Suprapubic skin (tissue), 4 donors: ENCODE measurements around the gene KCNK1. TPM values are rescaled to one million over a fixed set of nuclear protein-coding genes. Genes with fewer than 3 reads are reported as not detected.

Experiments
- DNase-seq, 2 donors: peaks; one replicate each; pipeline ENCODE4 v3.0.0-alpha.2; 2019; ENCODE audit warnings: low spot score in 2 of 2
- H3K27ac ChIP-seq: fragments of 200-600 bp; sonication (generic); one replicate; pipeline ENCODE4 v1.5.1; 2019
- H3K27me3 ChIP-seq: fragments of 200-600 bp; sonication (generic); one replicate; pipeline ENCODE4 v1.5.1; 2019
- H3K36me3 ChIP-seq: fragments of 200-600 bp; sonication (generic); one replicate; pipeline ENCODE4 v1.5.1; 2019
- H3K4me1 ChIP-seq: fragments of 200-600 bp; sonication (generic); one replicate; pipeline ENCODE4 v1.5.1; 2019
- H3K4me3 ChIP-seq: fragments of 200-600 bp; sonication (generic); one replicate; pipeline ENCODE4 v1.5.1; 2019; ENCODE audit warnings: mild to moderate bottlenecking
- H3K9me3 ChIP-seq: fragments of 200-600 bp; sonication (generic); one replicate; pipeline ENCODE4 v1.5.1; 2019
- CTCF ChIP-seq, 2 donors: fragments of 200-600 bp in 1 of 2; fragments of 450-650 bp in 1 of 2; sonication (generic) in 1 of 2; IDR thresholded peaks; one replicate each; pipeline ENCODE4 v1.5.1; 2016 to 2019; ENCODE audit warnings: antibody characterized with exemption in 2 of 2, mild to moderate bottlenecking in 1 of 2, moderate library complexity in 1 of 2
- EP300 ChIP-seq: sonication (generic); formaldehyde crosslinking; IDR thresholded peaks from one replicate; pipeline ENCODE4 v1.6.1; 2017; ENCODE audit warnings: antibody characterized with exemption
- POLR2A ChIP-seq, 2 donors: fragments of 450-650 bp; IDR thresholded peaks; one replicate each; pipeline ENCODE4 v1.6.1; 2017; ENCODE audit warnings: antibody characterized with exemption in 2 of 2, mild to moderate bottlenecking in 2 of 2, moderate library complexity in 2 of 2
- POLR2AphosphoS5 ChIP-seq, 3 donors: sonication (generic); formaldehyde crosslinking; IDR thresholded peaks; one replicate each; pipeline ENCODE4 v1.6.1; 2017; ENCODE audit warnings: antibody characterized with exemption in 3 of 3
- WGBS: methylation state at CpG from one replicate; pipeline ENCODE4 v1.1.5; 2018; 5-methylcytosine and 5-hydroxymethylcytosine counted together
- total RNA-seq, 4 donors: library from RNA; depleted of rRNA; stranded (reverse); fragments of >200 nt; gene quantifications; one replicate each; pipeline ENCODE4 v1.1.0, GENCODE V29; 2016

Gene KCNK1
- total RNA-seq, 4 donors from 2014 or later: 7.5 to 18.7 (median 11.9) TPM

- WGBS: 91% methylated on average over 5 of the region's 5 CpGs
- no peak for DNase-seq
- no peak for TF ChIP-seq POLR2AphosphoS5 (IDR thresholded peaks at IDR 0.05)
- TF ChIP-seq POLR2A (IDR thresholded peaks at IDR 0.05): no peak
- no peak for TF ChIP-seq CTCF (IDR thresholded peaks at IDR 0.05)
- no peak for TF ChIP-seq EP300
- H3K27me3 ChIP-seq: no peaks in the 10 kb centered on the region
- H3K36me3 ChIP-seq: no peaks in the 10 kb centered on the region
- no peak overlapping the region for H3K4me3 ChIP-seq
- H3K27ac ChIP-seq: no peak overlapping the region
- H3K9me3 ChIP-seq: no peaks in the 10 kb centered on the region
- H3K4me1 ChIP-seq: peaks cover 6% of the 10 kb centered on the region
Measured at GRCh38 chr1:233651061-233651460, 37.2 kb downstream of the KCNK1 start.

GRCh38 chr1:233651563-233652233 is 37.8 kb downstream of the KCNK1 start:
- H3K27ac ChIP-seq: no peak overlapping the region
- TF ChIP-seq POLR2A (IDR thresholded peaks at IDR 0.05): no peak
- no peak for TF ChIP-seq EP300
- no peak for TF ChIP-seq CTCF (IDR thresholded peaks at IDR 0.05)
- no peak for TF ChIP-seq POLR2AphosphoS5 (IDR thresholded peaks at IDR 0.05)
- no peaks in the 10 kb centered on the region for H3K9me3 ChIP-seq
- H3K27me3 ChIP-seq: no peaks in the 10 kb centered on the region
- H3K4me3 ChIP-seq: no peak overlapping the region
- DNase-seq: no peak
- 67% methylated on average over 5 of the region's 5 CpGs for WGBS
- H3K4me1 ChIP-seq: peaks cover 6% of the 10 kb centered on the region
- no peaks in the 10 kb centered on the region for H3K36me3 ChIP-seq

GRCh38 chr1:233652526-233652925 is 38.6 kb downstream of the KCNK1 start:
- WGBS: 98% methylated on average over 2 of the region's 2 CpGs
- DNase-seq: no peak

GRCh38 chr1:233654658-233655280 is 40.9 kb downstream of the KCNK1 start:
- H3K4me3 ChIP-seq: no peak overlapping the region
- no peaks in the 10 kb centered on the region for H3K36me3 ChIP-seq
- DNase-seq: no peak
- no peak for TF ChIP-seq POLR2A (IDR thresholded peaks at IDR 0.05)
- no peak for TF ChIP-seq POLR2AphosphoS5 (IDR thresholded peaks at IDR 0.05)
- TF ChIP-seq EP300: no peak
- peaks cover 2% of the 10 kb centered on the region for H3K4me1 ChIP-seq
- H3K27ac ChIP-seq: peak overlapping the region; percentile 23
- no peaks in the 10 kb centered on the region for H3K9me3 ChIP-seq
- WGBS: 79% methylated on average over 5 of the region's 5 CpGs
- no peaks in the 10 kb centered on the region for H3K27me3 ChIP-seq

More at GRCh38 chr1:233652526-233652925, 38.6 kb downstream of the KCNK1 start:
- H3K36me3 ChIP-seq: no peaks in the 10 kb centered on the region
- H3K27me3 ChIP-seq: no peaks in the 10 kb centered on the region
- TF ChIP-seq EP300: no peak
- TF ChIP-seq CTCF (IDR thresholded peaks at IDR 0.05): no peak
- no peak for TF ChIP-seq POLR2A (IDR thresholded peaks at IDR 0.05)
- TF ChIP-seq POLR2AphosphoS5 (IDR thresholded peaks at IDR 0.05): no peak
- H3K27ac ChIP-seq: no peak overlapping the region
- H3K9me3 ChIP-seq: no peaks in the 10 kb centered on the region
- no peak overlapping the region for H3K4me3 ChIP-seq
- peaks cover 2% of the 10 kb centered on the region for H3K4me1 ChIP-seq

GRCh38 chr1:233655301-233655740 is 41.4 kb downstream of the KCNK1 start:
- WGBS: 85% methylated on average over 4 of the region's 4 CpGs
- Histone ChIP-seq H3K36me3 (no peaks in the 10 kb centered on the region), H3K4me1 (peaks cover 2% of the 10 kb centered on the region), H3K4me3 (no peak overlapping the region), H3K27me3 (no peaks in the 10 kb centered on the region), H3K27ac (peak overlapping the region; percentile 23), H3K9me3 (no peaks in the 10 kb centered on the region)
- no peak for TF ChIP-seq POLR2AphosphoS5 (IDR thresholded peaks at IDR 0.05)
- no peak for TF ChIP-seq POLR2A (IDR thresholded peaks at IDR 0.05)
- TF ChIP-seq EP300: no peak
- no peak for TF ChIP-seq CTCF (IDR thresholded peaks at IDR 0.05)
- no peak for DNase-seq
